GM18499 (cell line): Measurements from ENCODE around the gene MORN5.

Experiments
- ATAC-seq: cut with Tn5 transposase; IDR thresholded peaks from one replicate; pipeline ENCODE4 v1.9.1; 2021; ENCODE audit warnings: moderate number of reproducible peaks; ENCODE audit not compliant: insufficient read depth, unreplicated experiment

The MORN5 gene

GRCh38 chr9:122124048-122124447 lies 35.7 kb upstream of the MORN5 start:
- no peak for ATAC-seq

GRCh38 chr9:122124528-122124927 lies 35.2 kb upstream of the MORN5 start:
- ATAC-seq = no peak

GRCh38 chr9:122125158-122125508 lies 34.6 kb upstream of the MORN5 start:
- no peak for ATAC-seq

GRCh38 chr9:122125509-122126330 lies 34.0 kb upstream of the MORN5 start:
- no peak for ATAC-seq

GRCh38 chr9:122126331-122127261 lies 33.1 kb upstream of the MORN5 start:
- ATAC-seq = no peak

GRCh38 chr9:122127396-122127798 lies 32.3 kb upstream of the MORN5 start:
- ATAC-seq = no peak

GRCh38 chr9:122128007-122128968 lies 31.4 kb upstream of the MORN5 start:
- ATAC-seq = no peak

- ATAC-seq = no peak
These were observed 30.8 kb upstream of the MORN5 start for GRCh38 chr9:122128969-122129343.

GRCh38 chr9:122129969-122130368 lies 29.7 kb upstream of the MORN5 start:
- no peak for ATAC-seq

- no peak for ATAC-seq
These were observed 28.9 kb upstream of the MORN5 start for GRCh38 chr9:122130837-122131236.

- no peak for ATAC-seq
These were observed 28.2 kb upstream of the MORN5 start for GRCh38 chr9:122131401-122132001.

- ATAC-seq = no peak
These were observed 27.2 kb upstream of the MORN5 start for GRCh38 chr9:122132539-122132938.

GRCh38 chr9:122133263-122133983 lies 26.3 kb upstream of the MORN5 start:
- no peak for ATAC-seq

- ATAC-seq = no peak
These were observed 25.6 kb upstream of the MORN5 start for GRCh38 chr9:122133984-122134535.

- ATAC-seq = no peak
These were observed 24.7 kb upstream of the MORN5 start for GRCh38 chr9:122134822-122135528.

- no peak for ATAC-seq
These were observed 24.2 kb upstream of the MORN5 start for GRCh38 chr9:122135529-122135859.

GRCh38 chr9:122138560-122139268 lies 21.0 kb upstream of the MORN5 start:
- no peak for ATAC-seq
